Measurements from ENCODE around the gene ANLN. TPM values are rescaled to one million over a fixed set of nuclear protein-coding genes. Genes with fewer than 3 reads are reported as not detected.

ANLN gene
- total RNA-seq, 1 experiment from 2014 or later = 78.9 TPM

DNA sequence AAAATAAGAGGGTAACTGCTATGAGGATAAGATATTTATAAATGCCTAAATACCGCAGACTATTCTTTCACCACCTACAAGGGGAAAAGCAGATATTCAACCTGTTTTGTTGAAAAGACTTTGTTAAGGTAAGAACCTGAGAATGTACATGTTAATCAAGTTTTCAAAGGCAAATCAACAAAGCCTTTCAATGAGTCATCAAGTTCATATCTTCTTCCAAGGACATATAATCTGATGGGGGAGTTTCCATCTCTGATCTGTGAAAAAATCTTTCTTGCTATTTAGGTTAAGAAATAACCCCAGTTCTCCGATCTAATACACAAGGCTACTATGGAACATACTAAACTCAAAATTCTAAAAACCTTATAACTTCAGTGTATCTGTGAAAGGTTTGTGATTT, 40.0 kb upstream of the ANLN start:
- TF ChIP-seq, protein P1, sequence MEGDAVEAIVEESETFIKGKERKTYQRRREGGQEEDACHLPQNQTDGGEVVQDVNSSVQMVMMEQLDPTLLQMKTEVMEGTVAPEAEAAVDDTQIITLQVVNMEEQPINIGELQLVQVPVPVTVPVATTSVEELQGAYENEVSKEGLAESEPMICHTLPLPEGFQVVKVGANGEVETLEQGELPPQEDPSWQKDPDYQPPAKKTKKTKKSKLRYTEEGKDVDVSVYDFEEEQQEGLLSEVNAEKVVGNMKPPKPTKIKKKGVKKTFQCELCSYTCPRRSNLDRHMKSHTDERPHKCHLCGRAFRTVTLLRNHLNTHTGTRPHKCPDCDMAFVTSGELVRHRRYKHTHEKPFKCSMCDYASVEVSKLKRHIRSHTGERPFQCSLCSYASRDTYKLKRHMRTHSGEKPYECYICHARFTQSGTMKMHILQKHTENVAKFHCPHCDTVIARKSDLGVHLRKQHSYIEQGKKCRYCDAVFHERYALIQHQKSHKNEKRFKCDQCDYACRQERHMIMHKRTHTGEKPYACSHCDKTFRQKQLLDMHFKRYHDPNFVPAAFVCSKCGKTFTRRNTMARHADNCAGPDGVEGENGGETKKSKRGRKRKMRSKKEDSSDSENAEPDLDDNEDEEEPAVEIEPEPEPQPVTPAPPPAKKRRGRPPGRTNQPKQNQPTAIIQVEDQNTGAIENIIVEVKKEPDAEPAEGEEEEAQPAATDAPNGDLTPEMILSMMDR (conservative IDR thresholded peaks at IDR 0.05) = no peak
- no peak overlapping the region for H3K56ac ChIP-seq (ENCODE audit: insufficient read length, low read depth, low read length)
- H3K18ac ChIP-seq (ENCODE audit: insufficient read length, low read depth, low read length) = no peak overlapping the region
- peaks cover 0 to 3% of the 10 kb centered on the region in 2 experiments; a peak in 2 of 5 replicates for H3K9me3 Mint-ChIP-seq
- H3K4ac ChIP-seq (ENCODE audit: low read depth, low read length) = no peak overlapping the region
- H3K27ac Mint-ChIP-seq = no peak overlapping the region
- no peak for DNase-seq
- H3K27ac ChIP-seq (ENCODE audit: insufficient read length, low read depth, low read length) = no peak overlapping the region
- no peak overlapping the region for H2BK20ac ChIP-seq (ENCODE audit: low read depth, low read length, poor library complexity, severe bottlenecking)
- no peaks in the 10 kb centered on the region for H3K79me1 ChIP-seq (ENCODE audit: insufficient read depth, low read depth, low read length, poor library complexity, severe bottlenecking)
- H2BK5ac ChIP-seq (ENCODE audit: insufficient read length, low read length) = no peak overlapping the region
- no peak overlapping the region for H2AFZ ChIP-seq (ENCODE audit: low read length)
- no peaks in the 10 kb centered on the region for H4K20me1 ChIP-seq (ENCODE audit: control insufficient read depth, insufficient read depth, insufficient read length)
- no peak overlapping the region for H2AK5ac ChIP-seq (ENCODE audit: insufficient read length, low read length)
- H4K91ac ChIP-seq (ENCODE audit: insufficient read length, low read depth, low read length) = no peak overlapping the region
- no peaks in the 10 kb centered on the region for H3K4me1 ChIP-seq (ENCODE audit: insufficient read depth, low read length)
- H4K5ac ChIP-seq (ENCODE audit: insufficient read length, low read depth, low read length) = no peak overlapping the region
- H3K36me3 Mint-ChIP-seq (ENCODE audit: insufficient read depth in 1 of 3, low read depth in 3 of 3) = no peaks in the 10 kb centered on the region
- H3K9ac ChIP-seq (ENCODE audit: extremely low read depth, insufficient read length, low read length) = no peak overlapping the region
- WGBS (ENCODE audit: extremely low coverage, insufficient read length, low lambda C conversion rate) = no CpG with 5 or more reads among the region's 2 CpGs
- no peak overlapping the region for H3K14ac ChIP-seq (ENCODE audit: insufficient read depth, low read length)
- no peaks in the 10 kb centered on the region for H3K27me3 ChIP-seq (ENCODE audit: insufficient read depth, low read length)
- no peak overlapping the region for H4K8ac ChIP-seq (replicated peaks; ENCODE audit: insufficient read length, low read depth, low read length)
- H3K9me3 ChIP-seq (ENCODE audit: control insufficient read depth, low read depth, low read length) = no peaks in the 10 kb centered on the region
- H3K4me3 Mint-ChIP-seq = no peak overlapping the region
- H3K23me2 ChIP-seq (ENCODE audit: insufficient read length, low read depth, low read length, poor library complexity, severe bottlenecking) = no peaks in the 10 kb centered on the region
- H3K4me1 Mint-ChIP-seq = peaks cover 9 to 10% of the 10 kb centered on the region in 2 experiments
- no peak overlapping the region for H2BK120ac ChIP-seq (ENCODE audit: low read depth, low read length, poor library complexity, severe bottlenecking)
- no peak overlapping the region for H3K23ac ChIP-seq (ENCODE audit: insufficient read length, low read depth, low read length)
- peaks cover 7% of the 10 kb centered on the region for H3K27me3 Mint-ChIP-seq (ENCODE audit: low read depth)
- H3T11ph ChIP-seq (ENCODE audit: low read length) = no peak overlapping the region
- H3K4me2 ChIP-seq (ENCODE audit: insufficient read depth, insufficient read length, low read length) = no peak overlapping the region
- no peak overlapping the region for H2BK12ac ChIP-seq (ENCODE audit: insufficient read length, low read depth, low read length)
- no peak overlapping the region for H2BK15ac ChIP-seq (ENCODE audit: low read depth, low read length)
- no peaks in the 10 kb centered on the region for H3K79me2 ChIP-seq (ENCODE audit: insufficient read depth, low read length)

All from H9 (cell line).